GM19351 (cell line): ENCODE measurements around the gene SUSD2.
"Not testable (repeated sequence)": the region's sequence is repeated elsewhere in the genome, so short reads cannot be mapped to it uniquely, and the experiment has no call there.

Source experiments
- ATAC-seq: cut with Tn5 transposase; IDR thresholded peaks from one replicate; pipeline ENCODE4 v1.9.1; 2021; ENCODE audit warnings: mild to moderate bottlenecking, moderate library complexity; ENCODE audit not compliant: unreplicated experiment

Gene SUSD2

DNA sequence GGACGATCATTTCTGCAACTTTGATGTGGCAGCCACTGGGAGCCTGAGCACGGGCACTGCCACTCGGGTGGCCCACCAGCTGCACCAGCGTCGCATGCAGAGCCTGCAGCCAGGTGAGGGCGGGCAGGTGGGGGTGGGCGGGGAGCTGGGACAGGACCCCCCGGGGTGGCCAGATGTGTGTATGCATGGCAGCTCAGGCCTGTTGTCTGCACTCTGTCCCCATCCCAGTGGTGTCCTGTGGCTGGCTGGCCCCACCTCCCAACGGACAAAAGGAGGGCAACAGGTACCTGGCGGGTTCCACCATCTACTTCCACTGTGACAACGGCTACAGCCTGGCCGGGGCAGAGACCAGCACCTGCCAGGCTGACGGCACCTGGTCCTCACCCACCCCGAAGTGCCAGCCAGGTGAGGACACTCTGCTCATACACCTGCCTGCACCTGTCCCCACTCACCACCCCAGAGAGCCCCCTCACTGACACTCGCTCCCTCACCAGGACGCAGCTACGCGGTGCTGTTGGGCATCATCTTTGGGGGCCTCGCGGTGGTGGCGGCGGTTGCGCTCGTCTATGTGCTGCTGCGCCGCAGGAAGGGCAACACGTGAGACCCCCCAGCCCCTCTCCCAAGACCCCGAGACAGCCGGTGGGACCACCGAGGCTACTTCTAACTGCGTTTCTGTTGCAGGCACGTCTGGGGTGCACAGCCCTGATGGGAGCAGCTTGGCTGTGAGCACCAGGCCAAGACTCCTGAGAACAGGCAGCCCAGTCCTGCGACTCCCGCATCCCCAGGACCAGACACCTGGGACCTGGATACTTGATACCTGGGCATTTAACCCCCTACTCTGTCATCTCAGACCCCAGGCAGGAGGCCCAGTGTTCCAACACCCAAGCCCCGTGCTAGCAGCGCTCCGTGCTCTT is 6.7 kb downstream of the SUSD2 start:
- no peak for ATAC-seq

DNA sequence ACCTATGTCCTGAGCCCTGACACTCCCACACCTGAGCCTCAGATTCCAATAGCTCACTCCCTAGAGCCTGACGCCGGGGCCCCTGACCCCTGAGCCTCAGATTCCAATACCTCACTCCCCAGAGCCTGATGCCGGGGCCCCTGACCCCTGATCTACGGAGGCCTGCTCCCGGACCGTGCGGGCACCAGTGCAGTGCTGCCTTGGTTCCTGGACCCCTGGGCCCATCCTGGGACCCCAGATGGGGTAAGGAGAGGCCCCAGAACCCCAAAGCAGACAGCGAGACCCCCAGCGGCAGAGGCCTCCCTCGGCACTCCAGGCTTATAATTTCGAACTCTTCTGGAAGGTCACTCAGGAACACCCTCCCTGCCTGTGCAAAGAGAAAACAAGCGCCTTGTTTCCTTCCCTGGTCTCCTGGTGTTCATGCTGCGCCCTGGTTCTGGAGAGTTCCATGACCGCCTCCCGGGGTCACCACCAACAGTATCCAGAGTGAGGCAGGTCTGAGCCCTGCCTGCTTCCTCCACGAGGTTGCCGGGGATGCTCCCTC is 7.5 kb downstream of the SUSD2 start:
- ATAC-seq = no peak

DNA sequence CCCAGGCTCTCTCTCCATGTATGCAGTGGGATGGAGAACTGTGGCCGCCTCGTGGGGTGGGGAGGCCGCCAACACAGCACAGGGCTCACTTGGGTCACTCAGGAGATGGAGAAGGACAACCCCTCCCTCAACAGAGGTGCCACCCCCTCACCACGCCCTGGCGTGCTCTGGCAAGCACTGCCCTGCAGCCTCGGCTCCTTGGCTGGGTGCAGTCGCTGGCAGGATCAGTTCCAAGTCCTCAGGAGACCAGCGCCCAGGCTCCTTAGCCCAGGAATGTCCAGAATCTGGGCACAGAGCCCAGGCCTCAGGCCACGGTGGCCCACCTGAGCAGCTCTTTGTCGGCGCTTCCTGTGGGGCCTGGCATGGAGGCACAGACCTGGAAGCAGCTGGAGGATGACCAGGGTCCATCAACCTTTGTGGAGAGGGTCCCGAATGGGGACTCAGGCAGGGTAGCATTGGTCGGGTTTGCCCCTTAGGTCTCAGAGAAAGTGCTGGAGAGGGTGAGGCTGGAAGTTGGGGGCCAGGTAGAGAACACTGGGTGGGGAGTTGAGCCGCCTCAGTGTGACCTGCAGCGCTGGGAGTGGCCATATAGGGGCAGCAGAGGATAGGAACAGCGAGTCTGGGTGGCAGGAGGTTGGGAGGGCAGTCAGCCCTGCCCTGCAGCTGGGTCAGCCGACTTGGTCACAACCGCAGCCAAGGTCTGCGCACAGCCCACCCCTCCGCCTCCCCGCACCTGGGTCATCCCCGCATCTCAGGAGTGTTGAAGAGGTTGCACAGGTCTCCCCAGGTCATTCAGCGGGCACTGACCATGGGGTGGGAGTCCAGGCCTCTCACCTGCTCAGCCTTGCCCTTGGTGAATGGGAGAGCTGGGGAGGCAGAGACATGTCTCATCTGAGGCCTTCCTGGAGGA is 8.2 kb downstream of the SUSD2 start:
- no peak for ATAC-seq

DNA sequence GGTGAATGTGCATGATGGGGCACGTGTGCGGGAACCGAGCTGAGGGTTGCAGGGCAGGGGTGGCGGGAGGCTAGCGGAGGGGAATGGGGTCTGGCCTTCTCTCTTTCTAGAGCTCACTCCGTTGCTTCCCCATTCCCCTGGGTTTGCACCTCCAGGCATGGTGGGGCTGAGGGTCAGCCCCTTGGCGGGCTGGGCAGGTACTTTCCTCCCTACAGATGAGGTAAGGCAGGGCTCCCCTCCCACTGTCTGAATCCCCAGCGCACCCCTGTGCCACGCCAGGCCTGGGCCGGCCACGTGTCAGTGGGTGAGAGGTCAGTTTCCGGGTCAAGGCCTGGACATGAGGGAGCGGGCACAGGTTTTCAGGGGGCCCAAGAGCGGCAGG is 8.9 kb downstream of the SUSD2 start:
- ATAC-seq = no peak

DNA sequence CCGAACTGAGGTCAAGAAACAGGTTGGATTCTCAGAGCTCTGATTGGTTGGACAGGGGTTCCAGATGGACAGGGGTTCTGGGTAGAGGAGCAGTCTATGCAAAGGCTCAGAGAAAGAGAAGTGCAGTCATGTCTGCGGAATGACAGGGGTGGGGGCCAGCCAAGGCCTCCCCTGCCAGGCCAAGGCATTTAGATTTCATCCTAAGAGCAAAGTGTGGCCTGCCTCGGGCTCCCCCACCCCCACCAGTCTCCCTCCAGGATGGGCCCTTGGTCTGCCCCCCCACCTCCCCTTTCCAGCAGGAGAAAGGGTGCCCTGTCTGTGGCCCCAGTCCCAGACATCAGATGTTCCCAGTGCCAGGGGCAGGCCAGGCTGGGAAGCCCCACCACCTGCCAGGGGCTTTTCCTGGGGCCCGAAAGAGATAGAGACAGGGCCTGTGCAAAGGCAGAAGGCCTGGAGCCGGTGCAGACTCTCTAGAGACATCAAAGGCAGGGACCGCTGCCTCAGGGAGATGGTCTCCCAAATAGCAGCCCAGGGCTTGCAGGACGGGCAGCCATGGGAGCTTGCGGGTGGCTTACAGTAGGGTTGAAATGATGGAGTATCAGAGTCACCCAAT is 9.4 kb downstream of the SUSD2 start:
- no peak for ATAC-seq

DNA sequence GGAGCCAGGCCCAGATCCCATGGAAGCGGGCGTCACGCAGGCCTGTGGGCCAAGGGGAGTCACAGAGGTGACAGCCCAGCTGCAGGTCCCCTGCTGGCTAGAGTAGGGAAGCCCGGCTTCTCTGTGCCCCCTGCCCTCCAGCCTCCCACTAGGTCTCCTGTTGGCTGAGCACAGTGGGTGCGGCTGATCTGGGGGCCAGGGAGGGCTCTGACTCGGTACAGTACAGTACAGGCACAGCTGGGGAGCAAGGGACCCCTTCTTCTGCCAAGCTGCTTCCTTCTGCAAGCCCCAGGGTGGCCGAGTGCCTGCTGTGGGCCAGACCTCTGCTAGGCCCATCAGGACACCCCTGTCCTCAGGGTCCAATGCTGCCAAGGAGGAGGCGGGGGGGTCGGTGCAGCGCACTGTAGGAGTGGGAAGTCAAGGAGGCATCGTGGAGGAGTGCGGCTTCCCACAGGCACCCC is 10.1 kb downstream of the SUSD2 start:
- ATAC-seq = no peak

DNA sequence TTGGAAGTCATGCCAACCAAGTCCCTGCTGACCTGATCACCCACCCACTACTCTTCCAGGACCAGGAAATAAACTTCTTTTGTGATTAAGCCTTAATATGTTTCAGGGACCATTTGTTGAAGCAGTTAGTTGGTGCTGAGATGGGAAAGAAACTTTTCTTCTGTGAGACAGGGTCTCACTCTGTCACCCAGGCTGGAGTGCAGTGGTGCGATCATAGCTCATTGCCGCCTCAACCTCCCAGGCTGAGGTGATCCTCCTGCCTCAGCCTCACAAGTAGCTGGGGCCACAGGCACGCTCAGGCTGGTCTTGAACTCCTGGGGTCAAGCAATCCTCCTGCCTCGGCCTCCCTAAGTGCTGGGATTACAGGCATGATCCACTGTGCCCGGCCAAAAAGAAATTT is 10.6 kb downstream of the SUSD2 start:
- no peak for ATAC-seq

DNA sequence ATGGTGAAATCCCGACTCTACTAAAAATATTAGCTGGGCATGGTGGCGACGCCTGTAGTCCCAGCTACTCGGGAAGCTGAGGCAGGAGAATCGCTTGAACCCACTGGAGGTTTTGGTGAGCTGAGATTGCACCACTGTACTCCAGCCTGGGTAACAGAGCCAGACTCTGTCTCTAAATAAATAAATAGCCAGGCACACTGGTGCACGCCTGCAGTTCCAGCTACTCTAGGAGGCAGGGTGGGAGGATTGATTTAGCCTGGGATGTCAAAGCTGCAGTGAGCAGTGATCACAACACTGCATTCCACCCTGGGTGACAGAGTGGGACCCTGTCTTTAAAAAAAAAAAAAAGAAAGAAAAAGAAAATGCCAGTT is 17.4 kb downstream of the SUSD2 start:
- no peak for ATAC-seq

DNA sequence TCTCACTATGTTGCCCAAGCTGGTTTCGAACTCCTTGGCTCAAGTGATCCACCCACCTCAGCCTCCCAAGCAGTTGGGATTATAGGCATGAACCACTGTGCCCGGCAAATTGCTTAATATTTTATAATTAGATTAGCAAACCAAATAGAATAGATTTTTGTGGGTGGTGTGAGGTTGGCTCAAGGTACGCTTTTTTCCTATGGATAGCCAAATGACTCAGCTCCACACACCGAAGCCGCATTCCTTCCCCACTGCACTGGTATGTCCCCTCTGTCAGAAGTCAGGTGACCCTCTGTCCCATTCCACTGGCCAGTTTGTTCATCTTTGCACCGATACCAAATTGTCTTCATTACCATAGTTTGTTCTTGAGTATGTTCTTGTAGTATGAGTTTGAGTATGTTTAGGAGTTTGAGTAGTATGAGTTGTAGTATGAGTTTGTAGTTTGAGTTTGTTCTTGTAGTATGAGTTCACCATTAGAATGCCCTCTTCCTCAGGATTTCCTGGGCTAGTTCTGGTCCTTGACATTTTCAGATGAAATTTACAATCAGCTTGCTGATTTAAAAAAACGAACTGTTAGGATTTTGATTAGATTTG is 19.4 kb downstream of the SUSD2 start:
- no peak for ATAC-seq

DNA sequence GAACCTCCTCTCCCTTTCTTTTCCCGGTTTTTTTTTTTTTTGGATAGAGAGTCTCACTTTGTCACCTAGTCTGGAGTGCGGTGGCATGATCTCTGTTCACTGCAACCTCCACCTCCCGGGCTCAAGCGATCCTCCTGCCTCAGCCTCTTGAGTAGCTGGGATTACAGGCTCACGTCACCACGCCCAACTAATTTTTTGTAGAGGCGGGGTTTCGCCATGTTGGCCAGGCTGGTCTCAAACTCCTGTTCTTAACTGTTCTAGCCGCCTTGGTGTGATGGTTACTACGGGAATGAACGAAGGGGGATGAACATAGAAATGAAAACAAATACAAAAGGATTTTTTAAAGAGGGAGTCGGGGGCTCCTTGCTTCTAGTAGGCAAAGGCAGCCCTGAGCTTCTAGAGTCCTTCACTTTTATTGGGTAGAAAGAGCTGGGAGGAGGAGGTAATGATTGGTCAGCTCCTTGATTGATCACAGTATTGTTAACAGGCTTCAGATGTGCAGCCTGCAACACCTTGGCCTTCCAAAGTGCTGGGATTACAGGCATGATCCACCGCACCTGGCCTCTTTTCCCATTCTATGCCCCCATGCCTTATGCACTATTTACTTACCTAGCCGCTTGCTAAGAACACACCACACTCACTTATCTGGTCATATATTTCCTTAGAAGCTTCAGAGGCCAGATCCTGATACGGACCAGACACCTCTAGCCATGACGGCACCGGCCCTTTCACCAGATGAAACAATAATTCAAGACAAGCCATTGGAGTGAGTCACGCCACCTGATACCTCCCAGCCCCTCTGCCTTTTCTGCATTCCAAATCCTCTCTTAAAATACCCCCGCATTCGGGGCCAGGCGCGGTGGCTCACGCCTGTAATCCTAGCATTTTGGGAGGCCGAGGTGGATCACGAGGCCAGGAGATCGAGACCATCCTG is 20.7 kb downstream of the SUSD2 start:
- ATAC-seq = no peak

DNA sequence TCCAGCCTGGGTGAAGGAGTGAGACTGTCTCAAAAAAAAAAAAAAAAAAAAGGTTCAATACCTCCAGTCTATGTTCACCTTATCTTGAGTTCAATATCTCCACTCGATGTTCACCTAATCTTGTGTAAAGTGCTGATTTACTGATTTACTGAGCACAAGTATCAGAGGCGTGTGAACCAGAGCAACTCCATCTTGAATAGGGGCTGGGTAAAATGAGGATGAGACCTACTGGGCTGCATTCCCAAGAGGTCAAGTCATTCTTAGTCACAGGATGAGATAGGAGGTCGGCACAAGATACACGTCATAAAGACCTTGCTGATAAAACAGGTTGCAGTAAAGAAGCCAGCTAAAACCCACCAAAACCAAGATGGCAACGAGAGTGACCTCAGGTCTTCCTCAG is 22.6 kb downstream of the SUSD2 start:
- not testable (repeated sequence) for ATAC-seq

DNA sequence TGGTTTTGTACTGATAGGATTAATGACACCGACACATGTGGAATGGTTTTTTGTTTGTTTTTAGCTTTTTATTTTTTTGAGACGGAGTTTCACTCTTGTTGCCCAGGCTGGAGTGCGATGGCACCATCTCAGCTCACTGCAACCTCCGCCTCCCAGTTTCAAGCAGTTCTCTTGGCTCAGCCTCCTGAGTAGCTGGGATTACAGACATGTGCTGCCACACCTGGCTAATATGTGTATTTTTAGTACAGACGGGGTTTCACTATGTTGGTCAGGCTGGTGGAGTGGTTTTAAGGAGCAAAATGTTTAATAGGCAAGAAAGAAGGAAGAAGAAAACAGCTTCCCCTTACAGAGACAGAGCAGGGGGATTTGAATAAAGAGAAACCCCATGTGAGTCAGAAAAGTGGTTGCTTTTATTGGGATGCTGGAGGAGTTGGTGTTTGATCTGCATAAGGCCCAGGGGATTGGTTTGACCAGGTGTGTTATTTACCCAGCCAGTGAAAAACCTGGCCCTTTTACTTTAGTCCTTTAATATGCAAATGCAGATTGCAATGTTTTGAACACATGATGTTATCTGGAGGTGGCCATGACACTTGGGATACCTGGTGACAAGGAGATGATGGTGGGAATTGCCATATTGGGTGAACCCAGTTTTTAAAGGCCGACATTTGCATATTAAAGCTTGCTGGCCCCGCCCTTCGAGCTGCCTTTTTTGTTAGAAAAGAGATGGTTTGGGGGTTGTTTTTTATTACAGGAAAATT is 24.3 kb downstream of the SUSD2 start:
- ATAC-seq = no peak

DNA sequence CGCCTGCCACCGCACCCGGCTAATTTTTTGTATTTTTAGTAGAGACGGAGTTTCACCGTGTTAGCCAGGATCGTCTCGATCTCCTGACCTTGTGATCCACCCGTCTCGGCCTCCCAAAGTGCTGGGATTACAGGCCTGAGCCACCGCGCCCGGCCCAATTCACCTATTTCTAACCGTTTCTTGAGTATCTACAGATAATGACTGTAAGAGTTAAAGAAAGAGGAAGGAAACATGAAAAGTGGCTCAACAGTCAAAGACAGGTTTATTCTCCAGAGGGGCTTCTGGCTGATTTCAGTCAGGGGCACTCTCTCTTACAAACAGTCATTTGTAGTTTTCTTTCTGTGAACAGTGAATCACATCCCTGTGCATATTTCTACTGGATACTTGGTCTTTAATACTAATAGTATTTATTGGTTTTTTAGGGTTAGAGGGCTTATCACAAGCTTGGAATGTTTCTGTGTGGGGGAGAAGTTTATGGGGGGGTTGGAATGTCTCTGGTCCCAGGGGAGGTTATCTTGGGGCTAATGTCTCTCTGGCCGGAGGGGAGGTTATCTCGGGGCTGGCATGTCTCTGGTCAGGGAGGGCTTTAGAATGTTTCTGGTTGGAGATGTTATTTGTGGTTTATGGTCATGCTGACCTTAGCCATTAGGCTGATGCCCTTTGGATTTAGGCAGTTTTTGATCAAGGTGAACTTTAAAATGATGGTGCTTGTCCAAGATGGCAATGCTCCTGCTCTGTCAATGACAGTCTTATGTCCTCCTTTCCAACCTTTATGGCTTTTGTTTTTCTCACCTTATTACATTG is 25.4 kb downstream of the SUSD2 start:
- ATAC-seq = not testable (repeated sequence)

DNA sequence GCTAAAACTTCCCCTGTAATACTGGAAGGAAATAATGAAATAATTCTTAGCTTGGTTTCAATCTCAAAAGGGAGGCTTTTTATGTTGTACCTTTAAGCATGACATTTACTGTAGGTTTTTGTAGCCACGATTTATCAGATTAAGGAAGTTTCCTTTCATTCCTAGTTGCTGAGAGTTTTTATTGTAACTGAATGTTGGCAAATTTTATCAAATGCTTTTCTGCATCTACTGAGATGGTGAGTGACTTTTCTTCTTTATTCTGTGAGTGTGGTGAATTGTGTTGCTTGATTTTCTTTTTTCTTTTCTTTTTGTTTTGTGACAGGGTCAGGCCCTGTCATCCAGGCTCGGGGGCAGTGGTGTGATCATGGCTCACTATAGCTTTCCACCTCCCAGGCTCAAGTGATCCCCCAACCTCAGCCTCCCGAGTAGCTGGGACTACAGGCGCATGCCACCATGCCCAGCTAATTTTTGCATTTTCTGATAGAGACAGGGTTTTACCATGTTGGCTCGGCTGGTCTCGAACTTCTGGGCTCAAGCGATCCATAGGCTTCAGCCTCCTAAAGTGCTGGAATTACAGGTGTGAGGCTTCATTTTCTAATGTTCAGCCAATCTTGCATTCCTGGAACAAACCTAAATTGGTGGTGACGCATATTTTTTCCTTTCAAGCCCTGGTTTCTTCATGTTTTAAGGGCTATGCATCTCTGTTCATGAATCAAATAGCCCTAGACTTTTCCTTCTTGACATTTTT is 26.2 kb downstream of the SUSD2 start:
- no peak for ATAC-seq

DNA sequence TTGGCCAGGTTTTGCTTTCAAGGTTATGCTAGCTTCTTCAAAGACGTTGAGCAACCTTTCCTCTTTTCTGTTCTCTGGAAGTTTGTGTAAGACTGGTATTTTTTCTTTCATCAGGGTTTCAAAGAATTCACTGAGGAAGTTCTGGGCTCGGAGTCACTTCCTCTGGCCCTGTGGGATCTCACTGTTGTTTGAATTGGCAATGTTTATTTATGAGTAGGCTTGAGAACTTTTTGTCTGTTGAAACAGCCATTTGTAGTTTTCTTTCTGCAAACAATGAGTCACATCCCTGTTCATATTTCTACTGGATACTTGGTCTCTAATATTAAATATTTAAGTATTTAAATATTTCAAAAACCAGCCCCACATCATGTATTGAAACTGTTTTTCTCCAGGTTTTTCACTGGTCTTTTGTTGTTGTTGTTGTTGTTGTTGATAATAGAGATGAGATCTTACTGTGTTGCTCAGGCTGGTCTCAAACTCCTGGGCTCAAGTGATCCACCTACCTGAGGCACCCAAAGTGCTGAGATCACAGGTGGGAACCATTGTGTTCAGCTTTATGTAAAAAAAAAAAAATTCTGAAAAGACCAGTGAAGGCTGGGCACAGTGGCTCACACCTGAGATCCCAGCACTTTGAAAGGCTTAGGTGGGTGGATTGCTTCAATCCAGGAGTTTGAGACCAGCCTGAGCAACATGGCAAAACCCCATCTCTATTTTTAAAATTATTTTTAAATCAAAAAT is 26.9 kb downstream of the SUSD2 start:
- no peak for ATAC-seq

DNA sequence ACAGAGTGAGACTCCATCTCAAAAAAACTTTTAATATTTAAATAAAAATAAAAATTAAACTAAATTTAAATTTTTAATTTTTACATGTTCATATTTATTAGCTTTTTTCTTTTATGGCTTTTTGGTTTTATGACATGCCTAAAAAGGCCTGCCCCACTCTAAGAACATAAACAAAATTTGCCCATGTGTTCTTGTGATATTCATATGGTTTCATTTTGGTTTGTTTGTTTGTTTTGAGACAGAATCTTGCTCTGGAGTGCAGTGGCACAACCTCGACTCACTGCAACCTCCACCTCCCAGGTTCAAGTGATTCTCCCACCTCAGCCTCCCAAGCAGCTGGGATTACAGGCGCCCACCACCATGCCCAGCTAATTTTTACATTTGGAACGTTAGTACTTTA is 27.7 kb downstream of the SUSD2 start:
- ATAC-seq = no peak

DNA sequence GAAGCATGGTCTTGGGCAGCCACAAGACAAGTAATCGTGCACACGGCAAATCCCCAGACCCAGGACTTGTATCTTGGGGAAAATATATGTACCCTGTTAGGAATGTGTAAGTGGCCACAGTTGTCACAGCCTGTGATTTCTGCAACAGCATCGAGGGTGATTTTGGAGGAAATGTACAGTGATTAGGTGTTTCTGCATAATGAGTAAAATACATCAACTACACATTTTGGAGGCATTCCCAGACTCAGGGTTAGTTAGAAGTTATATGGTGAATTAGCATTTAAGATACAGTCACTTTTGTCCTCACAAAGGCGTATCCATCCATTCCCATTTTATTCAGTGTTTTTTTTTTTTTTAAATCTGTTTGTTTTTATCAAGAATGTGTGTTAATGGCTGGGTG is 28.4 kb downstream of the SUSD2 start:
- ATAC-seq = no peak
